IMR-90 (cell line): ENCODE results near the gene MED12L. TPM values are rescaled to one million over a fixed set of nuclear protein-coding genes. Genes with fewer than 3 reads are reported as not detected.

Source experiments
- ATAC-seq: fragments of 200-7000 bp; cut with Tn5 transposase; 2 replicates; pipeline ENCODE4 v1.9.1; 2020; ENCODE audit warnings: low read depth, mild to moderate bottlenecking, moderate library complexity
- BruUV-seq: library from RNA; stranded (reverse); fragments of 400-500 nt; replicated peaks from 2 replicates; lab custom pipeline; 2021; lab: Mats Ljungman, UMichigan
- CTCF ChIA-PET: fragments of 300-600 bp; formaldehyde crosslinking; extraction: SDS; loops from one replicate; lab custom pipeline; 2021; ENCODE audit warnings: antibody characterized with exemption; lab: Yijun Ruan, JAX
- POLR2A ChIA-PET: fragments of 300-600 bp; sonication (Branson Sonifier 250); formaldehyde crosslinking; loops from one replicate; lab custom pipeline; 2022; ENCODE audit warnings: antibody characterized with exemption; ENCODE audit not compliant: unreplicated experiment; lab: Charles Lee
- DNase-seq: peaks from one replicate; pipeline ENCODE4 v3.0.0; 2013
- H2AFZ ChIP-seq: replicated peaks from 2 replicates; pipeline ENCODE3; 2013; ENCODE audit warnings: low read length, mild to moderate bottlenecking; ENCODE audit not compliant: poor library complexity
- H2AK5ac ChIP-seq: 2 replicates; pipeline ENCODE4 v1.6.1; 2013; ENCODE audit warnings: low read depth, low read length, inconsistent platforms
- H2AK9ac ChIP-seq: replicated peaks from 2 replicates; pipeline ENCODE3; 2013; ENCODE audit warnings: mild to moderate bottlenecking, low read depth, low read length, moderate library complexity; ENCODE audit not compliant: poor library complexity
- H2BK120ac ChIP-seq: 2 replicates; pipeline ENCODE4 v1.6.1; 2013; ENCODE audit warnings: low read depth, low read length, inconsistent platforms
- H2BK15ac ChIP-seq: 3 replicates; pipeline ENCODE4 v1.6.1; 2013; ENCODE audit warnings: low read depth, low read length, inconsistent platforms
- H2BK20ac ChIP-seq: 2 replicates; pipeline ENCODE4 v1.6.1; 2013; ENCODE audit warnings: low read depth, mild to moderate bottlenecking, inconsistent platforms, low read length, moderate library complexity
- H2BK5ac ChIP-seq: 2 replicates; pipeline ENCODE4 v1.6.1; 2013; ENCODE audit warnings: mild to moderate bottlenecking, low read depth, low read length, inconsistent platforms; ENCODE audit not compliant: poor library complexity, severe bottlenecking
- H3K14ac ChIP-seq: replicated peaks from 2 replicates; pipeline ENCODE4 v1.6.1; 2013; ENCODE audit warnings: low read depth, low read length, inconsistent platforms
- H3K18ac ChIP-seq: 2 replicates; pipeline ENCODE4 v1.6.1; 2013; ENCODE audit warnings: low read depth, low read length, control low read depth
- H3K23ac ChIP-seq: 2 replicates; pipeline ENCODE4 v1.6.1; 2013; ENCODE audit warnings: low read depth, low read length, inconsistent platforms
- H3K27ac ChIP-seq: 2 replicates; pipeline ENCODE4 v1.5.1; 2013; ENCODE audit warnings: mild to moderate bottlenecking, control low read depth, low read length; ENCODE audit not compliant: insufficient read depth
- H3K27me3 ChIP-seq: 2 replicates; pipeline ENCODE4 v1.6.1; 2013; ENCODE audit warnings: low read length; ENCODE audit not compliant: control insufficient read depth, insufficient read depth
- H3K36me3 ChIP-seq: 2 replicates; pipeline ENCODE4 v1.6.1; 2013; ENCODE audit warnings: low read length, mixed read lengths; ENCODE audit not compliant: control insufficient read depth, insufficient read depth
- H3K4ac ChIP-seq: 2 replicates; pipeline ENCODE4 v1.6.1; 2013; ENCODE audit warnings: low read depth, low read length, inconsistent platforms
- H3K4me1 ChIP-seq: 2 replicates; pipeline ENCODE4 v1.6.1; 2013; ENCODE audit warnings: low read length, mixed read lengths; ENCODE audit not compliant: control insufficient read depth, insufficient read depth
- H3K4me2 ChIP-seq: 2 replicates; pipeline ENCODE4 v1.6.1; 2013; ENCODE audit warnings: low read depth, mild to moderate bottlenecking, control low read depth, low read length, moderate library complexity
- H3K4me3 ChIP-seq: 2 replicates; pipeline ENCODE4 v1.5.1; 2013; ENCODE audit warnings: low read depth, mild to moderate bottlenecking, control low read depth, low read length, moderate library complexity; ENCODE audit not compliant: insufficient read depth
- H3K56ac ChIP-seq: 2 replicates; pipeline ENCODE4 v1.6.1; 2013; ENCODE audit warnings: low read length, inconsistent platforms; ENCODE audit not compliant: insufficient read depth; ENCODE audit errors: extremely low read depth
- H3K79me1 ChIP-seq, 2 experiments: 2 replicates each; pipeline ENCODE4 v1.6.1; 2013; ENCODE audit warnings: low read length in 2 of 2, inconsistent platforms in 1 of 2, low read depth in 1 of 2
- H3K9ac ChIP-seq: 2 replicates; pipeline ENCODE4 v1.6.1; 2013; ENCODE audit warnings: low read depth, low read length, control low read depth
- H3K9me1 ChIP-seq: 2 replicates; pipeline ENCODE4 v1.6.1; 2013; ENCODE audit warnings: low read length, inconsistent platforms; ENCODE audit not compliant: insufficient read depth
- H3K9me3 ChIP-seq: 2 replicates; pipeline ENCODE4 v1.6.1; 2013; ENCODE audit warnings: low read length; ENCODE audit not compliant: control insufficient read depth, insufficient read depth
- H4K20me1 ChIP-seq: 2 replicates; pipeline ENCODE4 v1.6.1; 2013; ENCODE audit warnings: low read length, inconsistent platforms; ENCODE audit not compliant: insufficient read depth
- H4K5ac ChIP-seq: 2 replicates; pipeline ENCODE4 v1.6.1; 2013; ENCODE audit warnings: mild to moderate bottlenecking, low read depth, low read length, control low read depth
- H4K8ac ChIP-seq, 2 experiments: 2 replicates each; pipeline ENCODE4 v1.6.1; 2013; ENCODE audit warnings: low read depth in 2 of 2, low read length in 2 of 2, control low read depth in 1 of 2, inconsistent platforms in 1 of 2
- H4K91ac ChIP-seq: 2 replicates; pipeline ENCODE4 v1.6.1; 2013; ENCODE audit warnings: low read depth, low read length, inconsistent platforms; ENCODE audit not compliant: insufficient read depth
- MAFK ChIP-seq: IDR thresholded peaks from 2 replicates; pipeline ENCODE4 v1.6.1; 2012; ENCODE audit warnings: low read depth, low read length, improper control_type of control experiment
- MXI1 ChIP-seq: IDR thresholded peaks from 2 replicates; pipeline ENCODE4 v1.6.1; 2012; ENCODE audit warnings: low read depth, mild to moderate bottlenecking, low read length, moderate library complexity, borderline replicate concordance
- POLR2A ChIP-seq: IDR thresholded peaks from 2 replicates; pipeline ENCODE4 v1.6.1; 2012; ENCODE audit warnings: mild to moderate bottlenecking, low read depth, low read length
- RCOR1 ChIP-seq: IDR thresholded peaks from 2 replicates; pipeline ENCODE4 v1.6.1; 2012; ENCODE audit warnings: mild to moderate bottlenecking, low read length, improper control_type of control experiment; ENCODE audit not compliant: insufficient replicate concordance
- WGBS, 2 experiments: methylation state at CpG; one replicate each; pipeline versions ENCODE4 v1.1.5 to v1.1.7; 2013; ENCODE audit warnings: missing lambda C conversion rate in 2 of 2; ENCODE audit not compliant: insufficient read length in 1 of 2; ENCODE audit errors: extremely low coverage in 2 of 2; 5-methylcytosine and 5-hydroxymethylcytosine counted together
- dilution Hi-C: fragments of 300-500 bp; cut with HindIII; formaldehyde crosslinking; loops from one replicate; pipeline ENCODE4 v1.14.3; 2018; ENCODE audit warnings: low sequenced_read_pairs; ENCODE audit not compliant: unreplicated experiment
- in situ Hi-C: fragments of 300-500 bp; cut with MboI; formaldehyde crosslinking; loops from 3 replicates; pipeline ENCODE4 v1.14.3; 2019; ENCODE audit warnings: low sequenced_read_pairs, inconsistent platforms, mixed read lengths
- intact Hi-C: fragments of 100-400 bp; cut with micrococcal nuclease; formaldehyde crosslinking; loops from 2 replicates; pipeline ENCODE4 v1.10.0; 2022
- polyA plus RNA-seq, 3 experiments: library from polyadenylated mRNA; depleted of rRNA; stranded (reverse); fragments of >200 nt; gene quantifications; 2 replicates each; pipeline ENCODE4 v1.2.3, GENCODE V29; 2012; ENCODE audit warnings: low replicate concordance in 1 of 3
- total RNA-seq: library from RNA; depleted of rRNA; stranded (reverse); fragments of >200 nt; gene quantifications from 2 replicates; pipeline ENCODE4 v1.2.3, GENCODE V29; 2012
- TF ChIP-seq, protein P1 (sequence below): fragments of 150-350 bp; IDR thresholded peaks from 2 replicates; pipeline ENCODE4 v1.6.1; 2016; ENCODE audit warnings: low read depth, mild to moderate bottlenecking, low read length, moderate library complexity, borderline replicate concordance

MED12L gene
- total and polyA plus RNA-seq, 2 of the 4 experiments (the other 2 are of a cell fraction): 0.05 to 0.18 TPM

DNA sequence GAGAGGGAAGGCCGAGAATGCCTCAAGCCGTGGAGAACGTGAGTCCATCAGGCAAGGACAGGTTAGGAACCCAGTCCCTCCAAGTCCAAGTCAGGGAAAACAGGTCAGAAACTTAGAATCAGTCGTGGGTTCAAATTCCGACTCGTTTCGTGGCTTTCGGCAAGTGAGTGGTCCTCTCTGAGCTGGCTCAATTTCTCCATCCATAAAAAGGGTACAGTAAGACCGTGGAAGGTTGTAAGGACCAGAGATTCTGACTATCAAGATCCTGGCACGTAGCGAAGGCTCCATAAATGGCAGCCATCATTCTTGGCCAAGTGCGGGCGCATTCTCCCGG, 604 bp upstream of the MED12L start:
- no peak overlapping the region for H4K8ac ChIP-seq
- 58% methylated on average over 10 of the region's 14 CpGs; no CpG with 5 or more reads in 1 of the 2 experiments for WGBS, 2 experiments
- H4K20me1 ChIP-seq: no peaks in the 10 kb centered on the region
- no peak overlapping the region for H3K18ac ChIP-seq
- peaks cover 47% of the 10 kb centered on the region for H3K27me3 ChIP-seq
- no peak overlapping the region for H4K5ac ChIP-seq
- H3K9me3 ChIP-seq: no peaks in the 10 kb centered on the region
- intact Hi-C loops (loop anchor here (5.0 kb wide), 3 partner anchors 48 to 363 kb away; no protein-coding TSS in a partner anchor), in situ Hi-C loops (no loop called here), dilution Hi-C loops (no loop called here)
- H3K9ac ChIP-seq: no peak overlapping the region
- H3K4me1 ChIP-seq: no peaks in the 10 kb centered on the region
- no peak overlapping the region for H3K56ac ChIP-seq
- no peak for TF ChIP-seq MAFK
- TF ChIP-seq MXI1: no peak
- TF ChIP-seq RCOR1: no peak
- no peak for TF ChIP-seq POLR2A
- TF ChIP-seq, protein P1, sequence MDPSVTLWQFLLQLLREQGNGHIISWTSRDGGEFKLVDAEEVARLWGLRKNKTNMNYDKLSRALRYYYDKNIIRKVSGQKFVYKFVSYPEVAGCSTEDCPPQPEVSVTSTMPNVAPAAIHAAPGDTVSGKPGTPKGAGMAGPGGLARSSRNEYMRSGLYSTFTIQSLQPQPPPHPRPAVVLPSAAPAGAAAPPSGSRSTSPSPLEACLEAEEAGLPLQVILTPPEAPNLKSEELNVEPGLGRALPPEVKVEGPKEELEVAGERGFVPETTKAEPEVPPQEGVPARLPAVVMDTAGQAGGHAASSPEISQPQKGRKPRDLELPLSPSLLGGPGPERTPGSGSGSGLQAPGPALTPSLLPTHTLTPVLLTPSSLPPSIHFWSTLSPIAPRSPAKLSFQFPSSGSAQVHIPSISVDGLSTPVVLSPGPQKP: no peak
- no peak overlapping the region for H3K4ac ChIP-seq
- no peak overlapping the region for H3K27ac ChIP-seq
- peak overlapping the region; percentile 94 for H2AFZ ChIP-seq
- H2BK15ac ChIP-seq: no peak overlapping the region
- H2BK120ac ChIP-seq: no peak overlapping the region
- H3K9me1 ChIP-seq: no peaks in the 10 kb centered on the region
- H2BK20ac ChIP-seq: no peak overlapping the region
- H3K79me1 ChIP-seq: no peaks in the 10 kb centered on the region
- H4K91ac ChIP-seq: no peak overlapping the region
- no peaks in the 10 kb centered on the region for H3K36me3 ChIP-seq
- ChIA-PET POLR2A (no interaction called here), CTCF (interaction anchor here (0.6 to 1.3 kb wide), 2 partner anchors 52 to 59 kb away, joined by 4 to 5 read pairs; no protein-coding TSS in a partner anchor)
- H2AK5ac ChIP-seq: no peak overlapping the region
- H3K4me2 ChIP-seq: no peak overlapping the region
- no peak overlapping the region for H2AK9ac ChIP-seq
- no TSS peak for BruUV-seq
- DNase-seq (no peak), ATAC-seq (no peak)
- H3K4me3 ChIP-seq: no peak overlapping the region
- no peak overlapping the region for H3K23ac ChIP-seq
- H2BK5ac ChIP-seq: no peak overlapping the region
- H3K14ac ChIP-seq: no peak overlapping the region
